NCI-H1048 (cell line): ENCODE results near the gene CFAP45.
A peak's percentile ranks its signal among the peaks of the same experiment; 100 is the strongest.
"Not testable (repeated sequence)": the region's sequence is repeated elsewhere in the genome, so short reads cannot be mapped to it uniquely, and the experiment has no call there.

ENCODE experiments used
- DNase-seq: peaks from one replicate; lab custom pipeline; 2025; lab: John Stamatoyannopoulos, UW

Gene CFAP45

DNA sequence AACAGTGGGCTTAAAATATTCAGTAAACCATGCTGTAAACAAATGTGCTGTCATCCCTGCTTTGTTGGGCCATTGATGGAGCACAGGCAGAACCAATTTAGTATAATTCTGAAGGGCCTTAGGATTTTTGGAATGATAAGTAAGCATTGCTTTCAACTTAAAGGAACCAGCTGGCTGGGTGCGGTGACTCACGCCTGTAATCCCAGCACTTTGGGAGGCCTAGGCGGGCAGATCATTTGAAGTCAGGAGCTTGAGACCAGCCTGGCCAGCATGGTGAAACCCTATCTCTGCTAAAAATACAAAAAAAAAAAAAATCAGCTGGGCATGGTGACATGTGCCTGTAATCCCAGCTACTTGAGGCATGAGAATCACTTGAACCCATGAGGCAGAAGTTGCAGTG, 4.1 kb upstream of the CFAP45 start:
- DNase-seq = not testable (repeated sequence)

DNA sequence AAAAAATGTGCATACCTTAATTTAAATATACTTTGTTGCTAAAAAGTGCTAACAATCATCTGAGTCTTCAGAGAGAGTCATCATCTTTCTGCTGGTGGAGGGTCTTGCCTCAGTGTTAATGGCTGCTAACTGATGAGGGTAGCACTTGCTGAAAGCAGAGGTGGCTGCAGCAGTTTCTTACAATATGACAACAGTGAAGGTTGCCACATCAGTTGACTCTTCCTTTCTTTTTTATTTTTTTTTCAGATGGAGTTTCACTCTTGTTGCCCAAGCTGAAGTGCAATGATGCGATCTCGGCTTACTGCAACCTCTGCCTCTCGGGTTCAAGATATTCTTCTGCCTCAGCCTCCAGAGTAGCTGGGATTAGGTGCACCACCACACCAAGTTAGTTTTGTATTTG, 2.6 kb upstream of the CFAP45 start:
- no peak for DNase-seq

DNA sequence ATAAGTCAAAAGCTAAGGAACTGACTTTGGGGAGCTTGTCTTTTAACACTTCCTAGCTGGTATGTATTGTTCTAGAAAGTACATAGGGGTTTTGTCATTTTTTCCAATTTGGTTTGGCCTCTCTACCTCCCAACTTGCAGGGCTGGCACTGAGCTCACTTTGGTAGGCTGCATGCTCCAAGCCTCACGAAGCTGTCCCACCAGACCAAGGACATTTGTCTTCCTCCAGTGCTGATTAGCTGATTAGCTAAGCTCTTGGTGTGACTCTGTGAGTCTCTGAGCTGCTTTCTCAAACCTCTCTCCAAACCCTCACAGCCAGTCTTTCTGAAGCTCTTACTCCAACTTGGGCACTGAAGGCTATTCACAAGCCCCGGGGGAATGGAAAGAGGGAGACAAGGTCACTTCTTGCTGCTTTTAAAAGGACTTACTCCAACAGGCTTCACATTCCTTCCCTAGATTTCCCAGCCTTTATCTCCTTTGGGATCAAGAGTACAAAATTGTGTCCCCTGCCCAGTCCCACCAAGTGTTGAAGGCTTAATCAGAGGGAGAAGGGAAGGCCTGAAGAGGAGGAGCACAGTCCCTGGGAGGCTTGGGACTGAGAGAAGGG, 893 bp upstream of the CFAP45 start:
- DNase-seq = no peak

DNA sequence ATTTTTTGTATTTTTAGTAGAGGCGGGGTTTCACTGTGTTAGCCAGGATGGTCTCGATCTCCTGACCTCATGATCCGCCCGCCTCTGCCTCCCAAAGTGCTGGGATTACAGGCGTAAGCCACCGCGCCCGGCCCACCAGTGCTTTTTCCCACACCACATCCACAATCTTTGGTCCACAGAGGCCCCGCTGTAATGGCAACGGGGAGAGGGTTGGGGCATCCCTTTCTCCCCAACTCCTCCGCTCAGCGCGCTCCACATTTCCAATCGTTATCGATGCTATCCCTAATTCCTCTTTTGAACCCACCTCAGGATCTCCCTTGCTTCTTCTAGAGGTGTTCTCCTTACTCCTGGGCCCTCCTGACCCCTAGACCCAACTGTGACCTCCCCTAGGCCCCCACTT, 331 bp downstream of the CFAP45 start:
- DNase-seq = not testable (repeated sequence)

DNA sequence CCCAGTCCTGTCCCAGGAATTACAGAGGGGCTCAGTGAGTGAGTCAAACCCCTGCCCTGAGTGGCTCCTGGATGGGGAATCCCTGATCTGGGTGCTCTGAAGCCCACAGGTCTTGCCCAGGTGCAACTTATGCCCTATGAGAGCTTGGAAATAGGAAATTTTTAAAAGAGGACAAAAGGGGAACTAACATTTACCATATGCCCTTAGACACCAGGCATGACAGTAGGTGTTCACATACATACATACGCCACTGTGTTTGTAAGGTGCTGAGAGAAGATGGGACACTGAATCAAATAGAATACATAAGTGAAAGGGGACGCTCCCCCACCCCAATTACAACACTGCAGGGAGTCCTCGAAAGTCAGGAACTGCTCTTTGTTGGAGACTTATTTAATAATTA, 1.4 kb downstream of the CFAP45 start:
- DNase-seq = no peak

DNA sequence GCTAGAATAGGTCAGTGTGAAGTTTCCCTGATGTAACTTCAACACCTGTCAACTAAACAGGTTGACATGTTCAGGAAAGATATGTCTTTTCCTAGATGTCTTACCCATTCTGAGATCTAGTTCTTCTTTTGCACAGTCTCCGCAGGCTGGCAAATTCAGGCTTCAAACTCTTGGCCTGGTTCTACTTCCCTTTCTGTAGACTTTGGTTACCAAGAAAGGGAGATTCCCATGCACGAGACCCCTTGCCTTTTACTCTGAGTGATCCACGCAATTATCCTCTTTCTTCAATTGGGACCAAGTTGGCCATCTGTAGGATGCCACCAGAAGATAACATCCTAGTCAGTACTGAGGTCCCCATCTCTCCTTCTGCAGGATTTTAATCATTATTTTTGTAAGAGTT, 2.0 kb downstream of the CFAP45 start:
- no peak for DNase-seq

DNA sequence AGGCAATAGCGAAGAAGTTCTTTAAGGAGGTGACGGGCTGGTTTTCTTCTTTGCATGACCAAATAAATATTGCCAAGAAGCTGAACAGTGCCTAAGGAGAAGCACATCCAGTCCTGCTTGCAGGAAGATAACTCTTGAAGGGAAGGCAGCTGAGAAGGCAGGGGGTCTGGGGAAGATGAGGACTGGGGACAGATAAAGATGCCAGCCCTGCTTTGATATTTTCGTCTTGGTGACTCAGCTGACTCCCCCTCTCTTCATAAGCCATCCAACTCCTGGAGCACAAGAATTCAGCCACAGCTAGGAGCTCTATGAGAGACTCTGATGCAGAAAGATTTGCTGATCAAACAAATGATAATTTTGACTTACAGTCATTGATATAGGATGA, 3.4 kb downstream of the CFAP45 start:
- DNase-seq = no peak

DNA sequence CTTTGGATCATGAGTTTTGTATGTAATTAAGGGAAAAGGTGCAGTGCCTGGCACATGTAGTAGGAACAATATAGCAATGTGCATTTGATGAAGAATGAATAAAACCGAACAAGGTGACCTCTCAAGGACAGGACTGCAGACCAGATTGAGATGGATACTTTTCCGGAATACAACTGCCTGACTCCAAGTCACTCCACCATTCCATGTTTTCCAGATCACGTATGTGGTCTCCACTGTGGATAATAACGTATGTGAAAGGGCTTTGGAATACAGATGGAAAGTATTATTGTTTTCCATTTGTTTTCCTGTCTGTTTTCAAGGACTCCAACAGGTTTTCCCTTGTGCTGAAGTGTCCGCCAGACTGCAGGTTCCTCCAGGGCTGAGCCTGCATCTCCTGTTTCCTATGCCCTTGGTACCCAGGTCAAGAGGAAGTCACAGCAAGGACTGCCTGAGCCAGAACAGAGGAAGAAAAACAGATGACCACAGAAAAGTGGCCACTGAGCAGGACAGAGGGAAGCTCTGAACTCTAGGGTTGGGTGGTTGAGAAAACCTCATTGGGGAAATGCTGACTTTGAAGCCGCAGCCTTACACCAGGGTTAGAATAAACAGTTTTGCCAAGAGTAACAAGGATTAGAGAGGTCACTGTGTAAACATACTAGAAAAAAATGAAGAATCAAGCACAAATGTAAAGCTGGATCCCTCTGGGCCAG, 4.0 kb downstream of the CFAP45 start:
- DNase-seq = no peak

DNA sequence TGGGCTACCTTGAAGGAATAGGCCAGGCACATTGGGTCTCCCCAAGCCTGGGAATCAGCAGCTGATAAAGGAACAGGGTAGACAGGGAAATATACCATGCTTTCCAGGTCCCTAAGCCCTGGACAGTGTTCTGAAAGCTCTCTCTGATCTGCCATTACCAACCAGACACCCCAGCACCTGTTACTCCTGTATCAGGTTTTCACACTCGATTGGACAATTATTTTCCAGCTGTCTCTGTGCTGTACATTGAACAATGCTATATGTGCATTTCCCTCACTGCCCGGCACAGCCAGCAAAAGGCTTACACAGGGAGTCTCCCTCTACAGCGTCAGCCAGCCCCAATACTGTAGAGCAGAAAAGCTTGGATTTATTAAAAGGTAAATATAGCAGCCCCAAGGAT, 4.7 kb downstream of the CFAP45 start:
- DNase-seq = no peak

DNA sequence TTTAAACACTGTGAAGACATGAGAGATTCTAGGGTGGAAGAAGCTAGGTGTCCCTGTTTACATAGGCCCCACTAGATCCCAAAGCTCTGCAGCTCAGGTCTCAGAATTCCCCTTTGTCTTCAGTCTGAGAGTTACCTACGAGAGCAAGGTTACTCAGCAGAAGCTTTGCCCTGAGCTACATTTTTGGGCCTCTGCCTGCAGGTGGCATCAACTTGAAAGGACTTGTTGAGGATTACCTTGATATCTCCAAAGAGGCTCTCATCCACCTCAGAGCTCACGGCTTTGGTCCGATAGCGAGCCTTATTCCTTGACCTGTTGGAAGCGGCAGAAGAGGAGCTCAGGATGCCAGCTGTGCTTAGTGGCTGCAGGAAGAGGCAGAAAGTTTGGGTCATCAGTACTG, 7.0 kb downstream of the CFAP45 start:
- no peak for DNase-seq

DNA sequence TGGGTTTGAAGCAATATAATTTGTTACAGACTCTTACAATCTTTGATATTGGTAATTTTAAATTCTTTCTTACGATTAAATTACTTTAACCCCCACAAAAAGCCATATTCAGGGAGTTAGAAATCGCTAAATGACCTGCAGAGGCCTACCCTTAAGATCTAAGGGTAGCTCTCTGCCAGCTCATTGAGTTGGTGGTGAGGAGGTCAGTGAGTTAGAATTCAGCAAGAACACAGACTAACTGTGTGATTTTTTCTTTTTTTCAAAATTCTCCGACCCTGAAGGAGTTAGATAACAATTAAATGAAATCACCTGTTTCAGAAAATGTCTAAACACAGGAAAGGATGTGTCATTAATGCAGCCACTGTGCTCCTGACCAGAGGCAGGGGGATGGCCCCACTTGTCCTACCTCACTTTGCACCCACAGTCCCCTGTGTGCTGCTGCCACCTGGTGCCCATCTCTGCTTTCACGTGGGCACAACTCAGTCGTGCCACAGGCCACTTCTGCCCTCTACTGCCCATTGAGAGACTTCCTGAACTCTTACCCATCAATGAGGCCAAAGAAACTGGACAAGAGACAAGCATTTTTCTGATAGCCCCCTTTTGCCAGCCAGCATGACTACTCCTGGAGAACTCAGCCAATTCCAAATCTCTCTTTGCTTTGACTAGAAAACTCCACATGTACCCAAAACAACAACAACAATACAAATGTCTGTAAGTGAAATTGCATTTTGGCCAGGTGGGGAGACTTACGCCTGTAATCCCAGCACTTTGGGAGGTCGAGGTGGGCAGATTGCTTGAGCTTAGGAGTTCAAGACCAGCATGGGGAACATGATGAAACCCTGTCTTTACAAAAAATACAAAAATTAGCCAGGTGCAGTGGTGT, 8.4 kb downstream of the CFAP45 start:
- DNase-seq = peak; percentile 75

DNA sequence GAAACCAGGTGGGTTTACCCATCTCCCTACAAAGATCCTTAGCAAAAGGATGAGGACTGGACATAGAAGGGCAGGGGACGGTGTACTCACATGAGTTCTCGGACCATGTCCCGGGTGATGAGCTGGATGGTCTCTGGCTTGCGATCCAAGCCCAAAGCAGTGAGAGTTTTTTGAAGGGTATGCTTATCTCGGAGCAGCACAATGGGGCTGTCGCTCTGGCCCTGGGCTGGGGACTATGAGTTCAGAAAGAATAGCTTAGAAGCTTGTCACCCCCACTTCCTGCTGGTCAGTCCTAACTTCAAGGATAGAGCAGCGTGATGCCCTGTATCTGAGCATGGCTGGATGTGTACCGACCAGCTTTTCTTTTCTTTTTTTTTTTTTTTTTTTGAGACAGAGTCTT, 9.6 kb downstream of the CFAP45 start:
- no peak for DNase-seq

DNA sequence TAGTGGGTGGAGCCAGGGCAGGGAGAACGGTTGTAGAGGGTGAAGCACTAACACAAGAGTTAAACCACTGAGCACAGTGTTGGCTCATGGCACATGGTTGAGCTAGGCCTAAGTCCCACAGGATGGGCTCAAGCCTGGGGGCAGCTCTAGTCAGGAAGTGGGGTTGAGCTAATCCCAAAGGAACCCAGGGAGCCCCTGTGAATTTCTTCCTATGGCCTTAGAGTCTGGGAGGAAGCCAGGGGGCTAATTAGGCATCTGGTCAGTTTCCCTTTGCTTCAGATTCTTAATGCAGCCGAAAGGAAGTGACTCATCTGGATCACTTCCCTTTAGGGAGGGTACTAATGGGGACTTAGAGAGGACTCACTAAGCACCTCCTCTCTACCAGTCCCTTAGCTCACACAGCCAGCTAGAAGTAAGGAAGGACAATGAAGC, 10.1 kb downstream of the CFAP45 start:
- no peak for DNase-seq

DNA sequence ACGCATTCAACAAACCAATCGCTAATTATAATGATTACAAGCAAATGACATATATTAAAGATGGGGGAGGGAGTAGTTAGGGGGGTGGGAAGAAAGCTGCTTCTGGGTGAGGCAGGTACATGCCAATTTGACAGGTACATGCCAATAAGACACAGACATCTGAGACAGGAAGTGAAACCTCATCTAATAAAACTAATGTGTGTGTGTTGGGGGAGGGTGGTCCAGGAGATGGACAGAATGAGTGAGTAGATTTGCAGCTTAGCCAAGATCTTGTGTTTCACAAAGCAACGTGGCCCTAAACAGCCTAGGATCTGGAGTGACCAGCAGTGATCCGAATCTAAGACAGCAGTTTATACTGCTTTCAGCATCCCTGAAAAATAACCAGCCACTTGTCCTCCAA, 10.8 kb downstream of the CFAP45 start:
- no peak for DNase-seq

DNA sequence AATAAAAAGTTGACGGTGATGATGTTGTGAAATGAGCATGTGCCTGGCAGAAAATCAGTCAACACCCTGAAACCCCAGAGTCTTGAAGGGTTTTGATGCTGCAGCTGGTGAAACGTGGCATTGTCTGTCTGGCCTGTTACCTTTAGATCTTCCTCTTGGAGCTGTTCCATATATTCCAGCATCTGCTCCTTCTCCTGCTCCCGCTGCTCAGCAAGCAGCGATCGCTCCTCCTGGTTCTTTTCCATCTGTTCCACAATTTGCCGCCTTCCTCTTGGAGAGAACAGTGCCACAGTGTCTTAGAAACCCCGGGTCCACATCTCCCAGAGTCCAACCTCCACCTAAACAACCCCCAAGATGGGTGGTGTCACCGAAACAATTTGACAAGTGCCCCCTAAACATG, 15.7 kb downstream of the CFAP45 start:
- DNase-seq = no peak

DNA sequence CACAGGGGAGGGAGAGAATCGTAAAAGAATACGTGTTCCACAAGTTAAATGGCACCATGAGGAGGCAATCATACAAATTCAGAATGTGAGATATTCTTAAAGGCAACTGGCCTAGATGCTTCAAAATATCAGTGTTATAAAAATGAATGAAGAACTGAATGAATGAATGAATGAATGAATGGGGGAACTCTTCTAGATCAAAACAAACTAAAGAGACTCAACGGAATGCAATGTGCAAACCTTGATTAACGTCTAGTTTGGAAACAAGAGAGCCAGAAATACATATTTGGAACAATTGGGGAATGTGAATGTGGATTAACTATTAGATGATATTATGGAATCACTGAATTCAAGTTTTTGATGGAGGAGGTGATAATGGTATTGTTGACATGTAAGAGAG, 16.8 kb downstream of the CFAP45 start:
- DNase-seq = no peak

DNA sequence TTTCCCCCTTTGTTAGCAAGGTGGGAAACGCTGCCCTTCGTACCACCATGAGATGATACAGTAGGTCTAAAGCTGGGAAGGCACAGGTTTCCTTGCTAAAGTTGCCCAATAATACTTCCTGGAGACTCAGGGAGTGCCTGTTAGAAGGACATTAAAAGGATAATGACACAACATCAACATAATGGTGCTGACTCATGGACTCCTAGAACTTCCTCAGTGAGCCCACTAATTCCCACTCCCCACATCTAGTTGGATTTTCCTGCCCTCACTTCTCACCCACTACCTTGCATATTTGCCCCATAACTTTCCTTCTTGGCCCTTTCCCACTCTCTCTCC, 17.5 kb downstream of the CFAP45 start:
- no peak for DNase-seq

DNA sequence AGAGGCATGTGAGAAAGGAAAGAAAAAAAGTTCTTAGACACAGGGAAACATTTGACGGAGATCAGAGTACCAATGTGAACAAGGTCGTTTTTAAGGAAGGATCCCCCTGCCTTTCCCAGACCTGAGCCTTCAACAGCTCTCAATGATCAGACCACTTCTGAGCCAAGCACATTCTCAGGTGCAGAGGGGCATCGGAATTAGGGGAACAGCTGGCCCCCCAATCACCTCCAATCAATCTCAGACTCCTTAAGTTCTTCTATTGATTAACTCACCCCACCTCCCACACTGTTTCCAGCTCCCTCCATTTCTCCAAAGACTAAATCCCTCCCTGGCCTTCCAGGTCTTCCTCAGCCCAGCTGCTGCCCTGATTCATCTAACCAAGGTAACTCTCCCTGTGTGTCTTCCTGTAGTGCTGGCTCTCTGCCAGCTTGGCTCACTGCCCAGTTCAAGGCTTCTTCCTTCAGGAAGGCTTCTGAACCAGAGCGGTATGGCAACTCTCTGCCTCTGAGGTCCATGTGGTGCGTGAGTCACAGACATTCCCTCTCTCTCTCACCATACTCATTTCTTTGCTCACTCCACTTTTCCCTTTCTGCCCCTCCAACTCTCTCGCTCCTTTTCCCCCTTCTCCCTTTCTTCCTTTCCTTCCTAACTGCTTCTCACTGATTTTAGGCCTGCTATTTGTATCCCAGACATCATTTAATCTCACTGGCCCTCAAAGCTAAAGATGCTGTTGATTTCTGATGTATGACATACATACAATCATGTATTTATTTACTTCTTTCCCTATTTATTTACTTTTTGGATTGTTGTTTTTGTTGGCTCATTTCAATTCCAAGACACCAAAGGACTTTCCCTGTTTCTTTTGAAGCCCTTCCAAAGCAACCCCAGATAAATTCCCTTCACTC, 18.1 kb downstream of the CFAP45 start:
- peak; percentile 79 for DNase-seq

DNA sequence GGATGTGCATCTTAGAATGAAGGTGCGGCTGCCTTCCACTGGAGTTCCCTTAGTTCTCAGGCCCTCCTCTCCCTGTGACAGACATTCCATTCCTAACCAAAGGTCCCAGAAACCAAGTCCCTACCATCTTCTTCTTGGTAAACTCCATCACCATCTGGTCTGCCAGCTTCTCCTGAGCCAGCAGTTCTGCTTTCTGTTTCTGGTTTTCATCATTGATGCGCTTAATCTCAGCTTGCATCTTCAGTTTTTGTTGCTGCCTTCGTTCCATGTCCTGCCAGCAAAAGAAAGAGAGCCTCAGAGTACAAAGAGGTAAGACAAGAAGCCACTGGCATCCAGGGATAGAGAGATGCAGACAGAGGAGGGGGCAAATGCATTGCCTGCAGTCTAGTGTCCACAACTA, 19.5 kb downstream of the CFAP45 start:
- DNase-seq = no peak

DNA sequence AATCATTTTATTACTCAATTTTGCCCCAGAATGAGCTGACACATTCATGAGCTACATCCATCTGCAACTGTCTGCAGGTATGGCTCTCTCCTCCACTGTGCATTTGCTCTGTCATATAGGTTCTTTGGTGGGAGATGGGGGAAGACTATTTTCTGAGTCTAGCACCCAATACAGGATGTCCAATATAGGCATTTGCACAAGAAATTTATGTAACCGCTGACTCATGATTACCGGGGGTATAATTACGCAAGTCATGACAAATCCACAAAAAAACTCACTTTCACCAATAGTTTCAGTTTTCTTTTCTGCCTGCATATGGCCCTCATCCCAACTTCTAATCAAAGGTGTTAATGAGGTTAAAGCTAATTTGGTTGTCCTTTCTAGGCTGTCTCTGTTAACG, 20.0 kb downstream of the CFAP45 start:
- DNase-seq = no peak

DNA sequence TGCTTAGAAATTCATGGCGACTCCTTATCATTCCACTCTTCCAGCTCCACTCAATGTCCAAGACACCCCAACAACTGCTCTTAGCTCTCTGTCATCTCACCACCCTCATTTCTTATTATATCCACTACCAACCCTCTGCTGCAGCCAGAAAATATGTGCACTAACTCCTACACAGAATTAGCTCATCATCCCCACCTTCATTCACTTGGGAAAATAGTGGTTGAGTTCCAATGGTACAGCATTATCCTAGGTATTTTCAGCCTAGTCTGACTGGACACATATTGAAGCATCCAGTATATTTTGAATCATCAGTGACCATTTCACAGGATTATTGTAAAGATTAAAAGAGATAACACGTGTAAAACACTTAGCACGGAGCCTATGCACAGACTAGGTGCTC, 20.8 kb downstream of the CFAP45 start:
- no peak for DNase-seq
